ENCODE results near the gene SETBP1.

The SETBP1 gene

DNA sequence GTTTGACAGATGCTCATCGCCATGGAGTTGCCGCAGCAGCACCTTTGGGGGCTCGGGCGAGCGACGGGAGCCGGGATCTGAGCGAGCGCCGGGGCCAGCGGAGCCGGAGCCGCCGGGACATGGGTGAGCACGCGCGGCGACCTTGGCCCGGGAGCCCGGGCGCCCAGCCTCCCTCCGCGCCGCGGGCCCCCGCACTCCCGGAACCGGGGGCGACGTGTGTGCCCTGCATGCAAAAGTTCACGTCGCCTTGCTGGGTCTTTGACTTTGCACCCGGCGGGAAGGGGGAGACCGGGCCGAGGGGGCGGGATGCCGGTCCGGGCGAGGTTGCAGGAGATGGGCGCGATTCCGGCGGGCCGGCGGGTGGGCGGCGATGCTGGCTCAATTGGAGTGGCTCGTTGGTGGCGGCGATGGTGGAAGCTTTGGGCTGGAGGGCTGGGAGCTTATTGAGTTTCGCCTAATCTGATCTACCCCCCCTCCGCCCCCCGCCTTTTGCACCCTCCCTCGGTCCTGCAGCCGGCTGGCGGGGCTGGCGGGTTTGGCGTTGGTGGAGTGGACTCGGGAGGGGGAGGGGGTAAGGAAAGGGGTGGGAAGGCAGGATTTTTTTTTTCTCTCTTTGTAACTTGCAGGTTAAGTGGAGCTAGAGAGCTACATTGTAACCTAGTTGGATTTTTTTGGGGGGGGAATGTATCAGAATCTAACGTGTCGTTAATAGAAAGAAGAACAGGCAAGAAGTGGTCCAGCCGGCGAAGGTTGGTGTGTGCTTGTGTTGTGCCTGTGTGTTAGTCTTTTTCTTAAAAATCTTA lies at the start of gene SETBP1:
Gene SETBP1, plus strand, starts transcription at position 616 of the 803 bp plus-strand sequence. CDS start 20,459 bp downstream, outside the sequence.
- H3K27ac Mint-ChIP-seq (ENCODE audit: low read depth): peak within 1 kb of the TSS; percentile 74
- peak in 1 of 2 donors; percentile 19 for DNase-seq (ENCODE audit: low spot score in 2 of 2)
- H3K4me1 Mint-ChIP-seq: peaks cover under 1% of the 10 kb centered on the region
- H3K36me3 Mint-ChIP-seq (ENCODE audit: insufficient read depth): peaks cover 8% of the 10 kb centered on the region
- ATAC-seq (replicated peaks; ENCODE audit: extremely low read depth, poor library complexity, severe bottlenecking): peak; percentile 35
- no peak within 1 kb of the TSS for H3K4me3 Mint-ChIP-seq
- no peaks in the 10 kb centered on the region for H3K9me3 Mint-ChIP-seq
- H3K27me3 Mint-ChIP-seq: no peaks in the 10 kb centered on the region

DNA sequence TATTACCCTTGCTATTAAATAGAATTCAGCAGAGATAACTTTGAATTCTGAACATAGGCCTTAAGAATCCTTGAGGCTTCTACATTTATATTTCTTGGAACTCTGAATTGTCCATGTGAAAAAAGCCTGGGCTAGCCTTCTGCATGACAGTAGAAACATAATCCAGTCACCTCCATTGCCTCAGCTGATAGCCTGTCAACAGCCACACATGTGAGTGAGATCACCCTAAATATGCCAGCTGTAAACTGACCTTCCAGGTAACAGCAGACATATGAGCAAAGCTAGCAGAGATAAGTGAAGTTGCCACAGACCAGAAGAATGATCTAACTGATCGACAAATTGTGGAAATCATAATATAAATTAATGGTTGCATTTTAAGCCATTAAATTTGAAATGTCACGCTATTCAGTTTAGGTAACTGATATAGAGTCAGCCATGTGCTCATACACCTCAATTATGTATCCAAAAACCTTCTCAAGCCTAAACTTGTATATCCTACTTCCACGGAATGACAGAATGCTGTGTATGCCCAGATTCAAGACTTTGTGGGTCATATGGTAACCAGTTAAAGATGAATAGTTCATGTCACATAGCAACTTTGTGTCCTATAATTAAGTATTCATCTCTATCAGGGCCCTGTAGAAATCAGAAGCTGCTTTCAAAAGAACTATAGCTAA lies 48.1 kb upstream of the SETBP1 start:
- Mint-ChIP-seq H3K4me1 (peaks cover 10% of the 10 kb centered on the region), H3K9me3 (no peaks in the 10 kb centered on the region), H3K27ac (ENCODE audit: low read depth) (no peak overlapping the region), H3K27me3 (peaks cover 7% of the 10 kb centered on the region), H3K4me3 (no peak overlapping the region), H3K36me3 (ENCODE audit: insufficient read depth) (no peaks in the 10 kb centered on the region)
- no peak for ATAC-seq (replicated peaks; ENCODE audit: extremely low read depth, poor library complexity, severe bottlenecking)
- no peak for DNase-seq (ENCODE audit: low spot score in 2 of 2)

DNA sequence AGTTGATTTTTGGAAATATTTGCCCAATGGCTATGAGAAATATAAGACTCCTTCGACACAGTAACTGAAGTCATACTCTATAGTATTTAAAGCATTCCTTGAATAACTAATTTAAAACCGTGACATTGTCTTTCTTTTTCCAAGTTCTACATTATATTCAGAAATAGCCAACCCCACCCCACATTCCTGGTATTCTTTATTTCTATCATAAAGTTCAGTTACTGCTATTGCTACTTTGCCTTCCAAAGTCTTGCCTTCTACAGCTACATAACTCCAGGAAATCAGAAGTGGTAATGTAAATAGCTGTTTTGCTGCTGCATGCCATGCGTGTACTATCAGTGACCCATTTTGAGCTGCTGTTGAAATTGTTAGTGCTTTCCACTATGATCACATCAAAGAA lies 45.1 kb upstream of the SETBP1 start:
- no peak for DNase-seq (ENCODE audit: low spot score in 2 of 2)
- ATAC-seq (replicated peaks; ENCODE audit: extremely low read depth, poor library complexity, severe bottlenecking): no peak
- Mint-ChIP-seq H3K27ac (ENCODE audit: low read depth) (no peak overlapping the region), H3K27me3 (peaks cover 9% of the 10 kb centered on the region), H3K4me3 (no peak overlapping the region), H3K36me3 (ENCODE audit: insufficient read depth) (no peaks in the 10 kb centered on the region), H3K9me3 (no peaks in the 10 kb centered on the region), H3K4me1 (peaks cover 11% of the 10 kb centered on the region)

DNA sequence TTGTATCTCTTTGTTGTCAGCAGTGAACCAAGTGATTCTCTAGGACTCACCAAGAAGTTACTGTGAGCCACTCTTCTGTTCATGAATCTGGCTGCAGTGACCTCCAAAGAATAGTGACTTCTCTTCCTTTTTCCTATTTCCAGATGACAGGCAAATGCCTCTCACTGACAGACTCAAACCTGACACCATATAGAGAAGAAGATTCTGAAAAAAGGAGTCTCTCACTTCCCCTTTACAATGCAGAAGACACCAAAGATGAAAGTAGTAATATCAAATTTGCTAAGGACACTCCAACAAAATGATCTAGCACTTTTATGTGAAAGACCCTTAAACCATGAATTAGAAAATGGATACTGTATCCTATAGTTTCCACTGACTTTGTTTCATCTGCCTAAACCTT lies 44.4 kb upstream of the SETBP1 start:
- no peaks in the 10 kb centered on the region for H3K9me3 Mint-ChIP-seq
- no peak overlapping the region for H3K4me3 Mint-ChIP-seq
- H3K27me3 Mint-ChIP-seq: peaks cover 16% of the 10 kb centered on the region
- H3K27ac Mint-ChIP-seq (ENCODE audit: low read depth): no peak overlapping the region
- H3K36me3 Mint-ChIP-seq (ENCODE audit: insufficient read depth): no peaks in the 10 kb centered on the region
- peaks cover 11% of the 10 kb centered on the region for H3K4me1 Mint-ChIP-seq
- no peak for ATAC-seq (replicated peaks; ENCODE audit: extremely low read depth, poor library complexity, severe bottlenecking)
- no peak for DNase-seq (ENCODE audit: low spot score in 2 of 2)

DNA sequence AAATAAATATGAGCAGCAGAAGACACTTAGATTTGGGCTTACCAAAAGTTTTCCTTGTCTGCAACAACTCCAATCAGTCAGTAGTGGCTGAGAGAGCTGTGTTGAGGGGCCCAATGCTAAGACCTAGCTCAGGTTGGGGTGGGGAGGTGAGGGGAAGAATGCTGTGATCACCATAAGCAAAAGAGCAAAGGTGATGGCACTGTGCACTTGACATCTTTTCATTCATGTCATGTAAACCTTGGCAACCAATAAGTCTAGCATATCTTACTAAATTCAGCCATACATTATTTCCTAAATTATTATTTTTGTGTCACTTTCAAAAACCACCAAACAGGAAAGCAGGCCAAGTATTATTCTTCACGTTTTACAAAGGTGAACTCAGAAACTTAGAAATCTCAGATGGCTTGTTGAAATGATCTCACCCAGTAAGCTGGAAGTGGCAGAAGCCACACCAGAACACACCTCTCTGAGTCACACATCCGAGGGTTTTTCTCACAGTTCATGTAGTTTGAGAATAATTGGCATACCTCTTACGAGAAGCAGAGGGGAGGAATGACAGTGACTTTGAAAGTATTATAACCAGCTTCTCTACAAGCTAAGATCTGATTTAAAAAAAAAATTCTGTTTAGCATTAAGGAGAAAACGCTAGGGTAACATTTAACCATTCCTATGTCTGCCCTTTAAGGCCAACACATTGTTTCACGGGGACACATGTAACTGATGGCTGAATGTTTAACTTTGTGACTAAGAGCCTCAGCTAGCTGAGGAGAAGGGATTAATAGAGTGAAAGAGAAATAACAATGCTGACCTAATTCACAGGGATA lies 43.3 kb upstream of the SETBP1 start:
- H3K4me1 Mint-ChIP-seq: peaks cover 11% of the 10 kb centered on the region
- no peak overlapping the region for H3K4me3 Mint-ChIP-seq
- H3K27ac Mint-ChIP-seq (ENCODE audit: low read depth): no peak overlapping the region
- ATAC-seq (replicated peaks; ENCODE audit: extremely low read depth, poor library complexity, severe bottlenecking): peak; percentile 78
- H3K9me3 Mint-ChIP-seq: no peaks in the 10 kb centered on the region
- no peaks in the 10 kb centered on the region for H3K36me3 Mint-ChIP-seq (ENCODE audit: insufficient read depth)
- peaks cover 17% of the 10 kb centered on the region for H3K27me3 Mint-ChIP-seq
- DNase-seq (ENCODE audit: low spot score in 2 of 2): no peak

DNA sequence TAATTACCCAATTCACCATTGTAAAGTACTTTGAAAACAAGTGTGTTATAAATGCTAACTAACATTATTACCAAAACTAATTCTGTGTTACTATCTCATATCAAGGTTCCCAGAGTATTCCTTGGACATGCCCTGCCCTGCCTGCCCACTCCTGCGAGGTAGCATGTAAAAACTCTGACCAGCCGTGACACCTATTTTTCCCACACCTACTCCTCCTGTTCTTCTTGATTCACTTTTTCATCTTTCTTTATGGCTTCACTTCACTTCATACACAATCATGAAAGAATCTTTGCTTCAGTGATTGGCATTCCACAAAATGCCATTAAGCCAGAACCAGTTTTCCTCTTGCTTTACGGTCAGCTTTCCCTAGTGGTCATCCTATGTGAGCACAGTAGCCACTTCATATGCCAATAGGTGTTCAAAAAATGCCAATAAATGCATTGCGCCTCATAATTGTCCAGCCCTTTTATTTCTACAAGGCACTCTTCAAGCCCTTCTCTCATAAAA lies 42.6 kb upstream of the SETBP1 start:
- no peak overlapping the region for H3K4me3 Mint-ChIP-seq
- H3K4me1 Mint-ChIP-seq: peaks cover 11% of the 10 kb centered on the region

DNA sequence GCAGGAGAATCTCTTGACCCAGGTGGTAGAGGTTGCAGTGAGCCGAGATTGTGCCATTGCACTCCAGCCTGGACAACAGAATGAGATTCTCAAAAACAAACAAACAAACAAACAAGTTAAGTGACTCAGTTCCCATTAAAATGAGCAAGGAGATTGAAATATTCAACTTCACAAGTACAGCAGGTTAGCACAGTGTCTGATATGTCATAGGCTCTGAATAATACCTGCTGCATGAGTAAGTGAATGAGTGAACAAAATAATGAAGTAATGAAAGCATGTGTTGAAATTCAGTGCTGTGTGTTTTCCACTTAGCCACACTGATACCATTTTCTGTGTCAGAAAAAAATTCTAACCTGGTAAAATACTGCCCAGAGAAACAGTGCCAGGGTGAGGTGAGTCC lies 41.9 kb upstream of the SETBP1 start:
- Mint-ChIP-seq H3K36me3 (ENCODE audit: insufficient read depth) (no peaks in the 10 kb centered on the region), H3K4me1 (peaks cover 11% of the 10 kb centered on the region), H3K4me3 (no peak overlapping the region), H3K27me3 (peaks cover 21% of the 10 kb centered on the region), H3K9me3 (no peaks in the 10 kb centered on the region), H3K27ac (ENCODE audit: low read depth) (no peak overlapping the region)
- no peak for ATAC-seq (replicated peaks; ENCODE audit: extremely low read depth, poor library complexity, severe bottlenecking)
- DNase-seq (ENCODE audit: low spot score in 2 of 2): no peak

More for the DNA sequence above, 42.6 kb upstream of the SETBP1 start:
- no peak for ATAC-seq (replicated peaks; ENCODE audit: extremely low read depth, poor library complexity, severe bottlenecking)
- no peak for DNase-seq (ENCODE audit: low spot score in 2 of 2)
- Mint-ChIP-seq H3K36me3 (ENCODE audit: insufficient read depth) (no peaks in the 10 kb centered on the region), H3K27me3 (peaks cover 23% of the 10 kb centered on the region), H3K27ac (ENCODE audit: low read depth) (no peak overlapping the region), H3K9me3 (no peaks in the 10 kb centered on the region)

DNA sequence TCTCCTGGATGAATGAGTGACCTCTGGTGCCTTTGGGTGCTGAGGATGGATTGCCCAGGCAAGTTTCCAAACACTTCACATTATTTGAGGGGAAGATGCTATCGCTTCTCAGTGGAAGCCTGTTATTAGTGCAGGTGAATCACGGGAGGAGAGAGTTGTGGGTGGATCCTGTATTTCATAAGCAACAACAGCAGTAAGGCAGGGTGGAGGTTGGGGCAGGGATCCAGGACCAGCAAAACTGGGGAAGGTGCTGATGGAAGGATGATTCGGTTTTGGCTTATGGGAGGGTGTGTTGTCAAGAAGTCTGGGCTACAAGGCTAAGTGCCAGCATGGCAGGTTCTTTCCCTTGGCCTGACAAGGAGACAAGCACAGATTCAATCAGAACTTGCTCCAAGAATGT lies 37.7 kb upstream of the SETBP1 start:
- ATAC-seq (replicated peaks; ENCODE audit: extremely low read depth, poor library complexity, severe bottlenecking) (no peak), DNase-seq (ENCODE audit: low spot score in 2 of 2) (no peak)
- H3K36me3 Mint-ChIP-seq (ENCODE audit: insufficient read depth): no peaks in the 10 kb centered on the region
- no peak overlapping the region for H3K4me3 Mint-ChIP-seq
- no peaks in the 10 kb centered on the region for H3K9me3 Mint-ChIP-seq
- no peaks in the 10 kb centered on the region for H3K4me1 Mint-ChIP-seq
- no peak overlapping the region for H3K27ac Mint-ChIP-seq (ENCODE audit: low read depth)
- H3K27me3 Mint-ChIP-seq: peaks cover 24% of the 10 kb centered on the region

DNA sequence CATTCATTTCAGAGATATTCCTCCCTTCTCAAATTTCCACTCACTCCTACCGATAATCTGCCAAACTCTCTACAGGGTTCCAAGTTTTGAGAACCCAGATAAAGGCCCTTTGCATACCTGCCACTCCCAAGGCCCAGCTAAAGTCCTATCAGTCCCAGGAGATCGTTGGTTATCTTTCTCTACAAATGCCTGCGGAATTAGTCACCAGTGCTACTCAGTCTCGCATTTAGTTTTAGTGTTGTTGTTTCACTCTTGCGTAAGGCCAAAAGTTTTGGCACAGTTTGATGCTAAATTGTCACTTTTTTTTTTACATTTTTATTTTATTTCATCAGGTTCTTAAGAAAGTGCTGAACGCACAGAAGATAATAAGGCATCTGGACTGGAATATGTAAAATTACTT lies 29.2 kb upstream of the SETBP1 start:
- no peak for DNase-seq (ENCODE audit: low spot score in 2 of 2)
- H3K4me1 Mint-ChIP-seq: no peaks in the 10 kb centered on the region
- no peaks in the 10 kb centered on the region for H3K9me3 Mint-ChIP-seq
- H3K4me3 Mint-ChIP-seq: no peak overlapping the region
- ATAC-seq (replicated peaks; ENCODE audit: extremely low read depth, poor library complexity, severe bottlenecking): no peak
- H3K27ac Mint-ChIP-seq (ENCODE audit: low read depth): no peak overlapping the region
- peaks cover 25% of the 10 kb centered on the region for H3K27me3 Mint-ChIP-seq
- no peaks in the 10 kb centered on the region for H3K36me3 Mint-ChIP-seq (ENCODE audit: insufficient read depth)

DNA sequence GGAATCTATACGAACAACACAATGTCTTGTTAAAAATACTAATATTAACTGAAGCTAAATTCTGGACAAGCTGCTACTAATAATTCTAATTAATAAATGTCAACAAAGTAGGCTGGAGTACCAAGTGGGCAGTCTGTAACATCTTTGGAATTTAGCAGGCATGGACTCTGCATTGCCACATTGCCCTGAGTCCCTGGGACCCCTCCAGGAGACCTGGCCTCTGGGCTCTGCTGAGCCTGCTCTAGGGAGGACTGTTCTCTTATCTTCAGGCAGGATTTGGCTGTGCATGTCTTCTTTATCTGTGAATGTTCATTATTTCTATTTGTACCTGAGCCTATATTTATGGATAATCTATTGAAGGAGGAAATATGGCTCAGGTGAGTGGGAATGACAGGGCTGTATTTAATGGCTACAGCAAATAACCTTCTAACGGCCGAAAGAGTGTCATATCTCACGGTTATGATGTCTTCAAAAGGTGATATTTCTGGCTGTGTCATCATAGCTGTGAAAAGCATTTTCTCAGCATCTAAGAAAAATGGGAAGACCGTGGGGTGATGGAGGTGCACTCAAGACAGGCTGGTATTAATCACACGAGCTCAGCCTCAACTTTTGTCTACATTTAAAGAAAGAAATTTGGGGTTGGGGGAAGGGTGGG lies 28.6 kb upstream of the SETBP1 start:
- Mint-ChIP-seq H3K4me3 (no peak overlapping the region), H3K27ac (ENCODE audit: low read depth) (no peak overlapping the region), H3K4me1 (no peaks in the 10 kb centered on the region), H3K27me3 (peaks cover 25% of the 10 kb centered on the region), H3K9me3 (no peaks in the 10 kb centered on the region), H3K36me3 (ENCODE audit: insufficient read depth) (no peaks in the 10 kb centered on the region)
- no peak for ATAC-seq (replicated peaks; ENCODE audit: extremely low read depth, poor library complexity, severe bottlenecking)
- no peak for DNase-seq (ENCODE audit: low spot score in 2 of 2)

DNA sequence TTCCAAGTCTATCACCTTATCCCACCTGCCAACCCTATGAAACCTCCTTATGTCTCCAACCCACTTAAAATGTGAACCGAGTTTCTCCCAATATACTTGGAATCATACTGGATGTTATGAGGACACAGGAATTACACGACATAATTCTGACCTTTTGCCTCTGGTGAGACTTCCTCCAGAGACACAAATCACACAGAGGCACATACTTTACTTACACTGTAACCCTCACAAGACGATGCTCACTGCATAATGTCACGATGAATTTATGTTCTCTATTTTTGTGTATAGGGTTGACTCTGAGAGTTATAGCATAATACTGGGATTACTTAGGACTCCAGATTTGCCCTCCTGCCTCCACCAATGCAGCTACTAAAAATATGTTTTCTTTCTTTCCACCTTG lies 28.0 kb upstream of the SETBP1 start:
- no peaks in the 10 kb centered on the region for H3K9me3 Mint-ChIP-seq
- no peaks in the 10 kb centered on the region for H3K4me1 Mint-ChIP-seq
- H3K36me3 Mint-ChIP-seq (ENCODE audit: insufficient read depth): no peaks in the 10 kb centered on the region
- no peak overlapping the region for H3K27ac Mint-ChIP-seq (ENCODE audit: low read depth)
- peaks cover 24% of the 10 kb centered on the region for H3K27me3 Mint-ChIP-seq
- DNase-seq (ENCODE audit: low spot score in 2 of 2) (no peak), ATAC-seq (replicated peaks; ENCODE audit: extremely low read depth, poor library complexity, severe bottlenecking) (no peak)
- no peak overlapping the region for H3K4me3 Mint-ChIP-seq

DNA sequence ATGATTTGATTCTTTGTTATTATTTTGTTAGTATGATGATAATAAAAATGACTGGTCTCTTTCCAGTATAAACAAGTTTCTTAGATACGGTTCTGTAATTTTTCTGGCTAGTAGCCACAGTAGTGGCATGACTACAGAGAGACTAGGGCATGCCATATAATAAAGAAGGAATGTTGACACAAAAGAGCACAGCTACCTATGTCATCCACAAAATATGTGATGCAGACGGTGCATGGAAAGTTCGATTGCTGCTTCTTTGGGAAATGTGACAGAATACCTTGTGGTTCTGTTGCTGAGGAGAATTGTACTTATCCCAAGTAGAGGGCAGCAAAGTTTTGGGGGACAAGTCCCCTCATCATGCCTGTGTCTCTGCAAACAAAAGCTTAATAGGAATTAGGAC lies 26.1 kb upstream of the SETBP1 start:
- H3K4me3 Mint-ChIP-seq: no peak overlapping the region
- ATAC-seq (replicated peaks; ENCODE audit: extremely low read depth, poor library complexity, severe bottlenecking) (no peak), DNase-seq (ENCODE audit: low spot score in 2 of 2) (no peak)
- no peaks in the 10 kb centered on the region for H3K9me3 Mint-ChIP-seq
- H3K27ac Mint-ChIP-seq (ENCODE audit: low read depth): no peak overlapping the region
- no peaks in the 10 kb centered on the region for H3K4me1 Mint-ChIP-seq
- H3K27me3 Mint-ChIP-seq: peaks cover 15% of the 10 kb centered on the region
- no peaks in the 10 kb centered on the region for H3K36me3 Mint-ChIP-seq (ENCODE audit: insufficient read depth)

Measured in central memory CD8-positive, alpha-beta T cell (primary cell).